ENCODE measurements around the gene LAMA3. TPM values are rescaled to one million over a fixed set of nuclear protein-coding genes. Genes with fewer than 3 reads are reported as not detected.

The LAMA3 gene
- total and polyA plus RNA-seq, 2 donors (not counting 1 experiment from before 2014, with no cell fraction given), result 0.75 to 13.2 TPM

DNA sequence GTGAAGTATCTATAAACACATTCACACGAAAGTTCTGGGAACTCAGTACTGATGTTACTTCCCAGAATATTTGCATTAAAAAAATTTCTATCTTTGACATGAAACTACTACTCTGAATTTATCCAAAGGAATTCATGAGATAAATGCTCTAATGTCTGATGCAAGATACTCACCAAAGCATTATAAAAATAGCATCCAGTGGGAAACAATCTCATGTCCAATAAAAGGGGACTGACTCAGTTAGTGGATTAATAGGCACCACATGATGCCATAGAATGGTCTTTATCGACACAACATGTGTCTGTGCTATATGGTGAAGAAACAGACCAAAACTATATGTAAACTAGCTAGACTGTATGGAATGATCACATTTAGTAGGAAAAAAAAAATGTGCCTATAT is 33.9 kb downstream of the LAMA3 start:
- Histone ChIP-seq H3K36me3 (ENCODE audit: control insufficient read depth, insufficient read depth, low read length) (no peaks in the 10 kb centered on the region), H3K9me3 (ENCODE audit: control insufficient read depth, insufficient read depth, low read depth, low read length) (no peaks in the 10 kb centered on the region), H3K9ac (ENCODE audit: insufficient read depth, low read length) (no peak overlapping the region), H2AFZ (ENCODE audit: low read length) (no peak overlapping the region), H3K27me3 (ENCODE audit: control insufficient read depth, insufficient read depth, low read length) (no peaks in the 10 kb centered on the region), H3K27ac (ENCODE audit: insufficient read depth, low read length) (no peak overlapping the region), H3K4me3 (replicated peaks in 1 of 4; ENCODE audit: control extremely low read depth in 1 of 4, insufficient read depth in 1 of 4, low read depth in 3 of 4, low read length in 4 of 4) (no peak overlapping the region), H3K79me2 (ENCODE audit: control insufficient read depth, insufficient read depth, low read length) (no peaks in the 10 kb centered on the region), H4K20me1 (ENCODE audit: control insufficient read depth, extremely low read depth, insufficient read depth, low read length) (no peaks in the 10 kb centered on the region), H3K4me2 (ENCODE audit: extremely low read depth, insufficient read depth, low read length) (no peak overlapping the region), H3K4me1 (ENCODE audit: control insufficient read depth, extremely low read depth, insufficient read depth, low read length) (peaks cover 9% of the 10 kb centered on the region)
- no peak for TF ChIP-seq CTCF (conservative IDR thresholded peaks at IDR 0.05 in 1 of 2, IDR thresholded peaks at IDR 0.05 in 1 of 2; ENCODE audit: low read depth in 1 of 2, low read length in 2 of 2)
- TF ChIP-seq EZH2 (IDR thresholded peaks at IDR 0.05; ENCODE audit: low read length, missing control alignments), result no peak
- DNase-seq (ENCODE audit: low read depth in 2 of 2), result peak in 1 of 2 donors; percentile 28

DNA sequence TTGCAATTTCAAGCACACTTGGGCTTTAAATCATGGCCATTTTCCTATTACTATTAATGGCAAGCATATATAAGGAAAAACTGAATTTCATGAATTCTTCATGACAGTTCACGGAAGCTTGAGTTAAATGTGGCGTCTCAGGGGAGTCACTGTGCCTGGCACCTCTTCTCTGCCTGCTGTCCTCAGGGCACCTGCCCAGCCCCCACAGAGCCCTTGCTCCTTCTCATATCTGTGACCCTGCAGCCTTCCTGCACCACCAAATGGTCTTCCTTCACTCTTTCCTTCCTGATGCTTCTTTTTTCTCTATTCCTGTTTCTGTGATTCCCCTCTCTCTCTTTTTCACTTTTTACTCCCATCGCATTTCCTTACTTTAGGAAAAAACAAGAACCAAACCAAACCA is 35.4 kb downstream of the LAMA3 start:
- H3K79me2 ChIP-seq (ENCODE audit: control insufficient read depth, insufficient read depth, low read length), result no peaks in the 10 kb centered on the region
- H2AFZ ChIP-seq (ENCODE audit: low read length), result no peak overlapping the region
- no peak overlapping the region for H3K27ac ChIP-seq (ENCODE audit: insufficient read depth, low read length)
- TF ChIP-seq CTCF (conservative IDR thresholded peaks at IDR 0.05 in 1 of 2, IDR thresholded peaks at IDR 0.05 in 1 of 2; ENCODE audit: low read depth in 1 of 2, low read length in 2 of 2), result no peak
- TF ChIP-seq EZH2 (IDR thresholded peaks at IDR 0.05; ENCODE audit: low read length, missing control alignments), result no peak
- no peak overlapping the region for H3K4me3 ChIP-seq (replicated peaks in 1 of 4; ENCODE audit: control extremely low read depth in 1 of 4, insufficient read depth in 1 of 4, low read depth in 3 of 4, low read length in 4 of 4)
- no peak for DNase-seq (ENCODE audit: low read depth in 2 of 2)
- no peaks in the 10 kb centered on the region for H3K9me3 ChIP-seq (ENCODE audit: control insufficient read depth, insufficient read depth, low read depth, low read length)
- no peaks in the 10 kb centered on the region for H3K36me3 ChIP-seq (ENCODE audit: control insufficient read depth, insufficient read depth, low read length)
- no peak overlapping the region for H3K9ac ChIP-seq (ENCODE audit: insufficient read depth, low read length)
- peaks cover 2% of the 10 kb centered on the region for H3K4me1 ChIP-seq (ENCODE audit: control insufficient read depth, extremely low read depth, insufficient read depth, low read length)
- H3K4me2 ChIP-seq (ENCODE audit: extremely low read depth, insufficient read depth, low read length), result no peak overlapping the region
- no peaks in the 10 kb centered on the region for H3K27me3 ChIP-seq (ENCODE audit: control insufficient read depth, insufficient read depth, low read length)
- no peaks in the 10 kb centered on the region for H4K20me1 ChIP-seq (ENCODE audit: control insufficient read depth, extremely low read depth, insufficient read depth, low read length)

DNA sequence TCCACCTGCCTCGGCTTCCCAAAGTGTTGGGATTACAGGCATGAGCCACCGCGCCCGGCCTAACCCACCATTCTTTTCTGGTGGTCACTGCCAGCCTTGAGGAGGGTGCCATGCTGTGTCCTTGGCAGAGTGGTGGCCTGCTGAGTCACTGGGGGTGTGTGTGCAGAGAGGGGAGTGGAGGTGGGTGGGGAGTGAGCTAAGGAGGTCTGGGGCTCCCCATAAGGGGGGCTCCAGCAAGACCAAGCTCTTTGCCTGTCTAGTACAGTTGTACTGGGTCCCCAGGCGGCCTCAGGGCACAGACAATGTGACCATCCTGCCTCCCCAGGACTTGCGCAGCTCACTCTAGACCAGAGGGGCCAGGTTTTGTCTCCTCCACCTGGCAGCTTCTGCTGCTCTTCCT is 36.1 kb downstream of the LAMA3 start:
- H3K27me3 ChIP-seq (ENCODE audit: control insufficient read depth, insufficient read depth, low read length), result no peaks in the 10 kb centered on the region
- no peak overlapping the region for H3K27ac ChIP-seq (ENCODE audit: insufficient read depth, low read length)
- H2AFZ ChIP-seq (ENCODE audit: low read length), result no peak overlapping the region
- TF ChIP-seq CTCF (conservative IDR thresholded peaks at IDR 0.05 in 1 of 2, IDR thresholded peaks at IDR 0.05 in 1 of 2; ENCODE audit: low read depth in 1 of 2, low read length in 2 of 2), result no peak
- no peak for TF ChIP-seq EZH2 (IDR thresholded peaks at IDR 0.05; ENCODE audit: low read length, missing control alignments)
- no peaks in the 10 kb centered on the region for H3K9me3 ChIP-seq (ENCODE audit: control insufficient read depth, insufficient read depth, low read depth, low read length)
- H3K4me3 ChIP-seq (replicated peaks in 1 of 4; ENCODE audit: control extremely low read depth in 1 of 4, insufficient read depth in 1 of 4, low read depth in 3 of 4, low read length in 4 of 4), result no peak overlapping the region
- no peak overlapping the region for H3K9ac ChIP-seq (ENCODE audit: insufficient read depth, low read length)
- no peaks in the 10 kb centered on the region for H4K20me1 ChIP-seq (ENCODE audit: control insufficient read depth, extremely low read depth, insufficient read depth, low read length)
- no peaks in the 10 kb centered on the region for H3K79me2 ChIP-seq (ENCODE audit: control insufficient read depth, insufficient read depth, low read length)
- H3K4me1 ChIP-seq (ENCODE audit: control insufficient read depth, extremely low read depth, insufficient read depth, low read length), result no peaks in the 10 kb centered on the region
- H3K36me3 ChIP-seq (ENCODE audit: control insufficient read depth, insufficient read depth, low read length), result no peaks in the 10 kb centered on the region
- H3K4me2 ChIP-seq (ENCODE audit: extremely low read depth, insufficient read depth, low read length), result no peak overlapping the region
- no peak for DNase-seq (ENCODE audit: low read depth in 2 of 2)
